Measurements from ENCODE around the gene NUP42.

Gene NUP42

DNA sequence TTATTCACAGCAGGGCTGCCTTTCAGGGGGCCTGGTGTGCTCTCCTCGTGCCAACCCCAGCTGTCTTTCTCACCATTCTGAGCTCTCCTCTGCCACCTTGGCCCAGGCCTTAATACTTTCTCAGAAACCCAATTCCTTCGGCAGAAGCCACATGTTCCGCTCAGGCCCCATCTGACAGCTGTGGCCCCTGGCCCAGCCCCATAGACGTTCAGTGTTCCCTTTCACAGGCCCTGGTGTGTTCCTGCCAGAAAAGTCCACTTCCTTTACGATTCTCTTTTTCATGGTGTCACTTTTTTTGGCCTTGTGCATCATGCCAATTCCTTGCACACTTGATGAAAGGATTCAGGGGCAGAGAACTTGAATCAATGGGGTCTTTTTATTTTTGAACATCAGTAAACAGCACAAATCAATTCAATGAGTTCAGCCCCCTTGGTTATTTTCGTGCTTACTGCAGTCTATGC lies 48.8 kb downstream of the NUP42 start:
- no peak overlapping the region for H3K27ac Mint-ChIP-seq
- no peaks in the 10 kb centered on the region for H3K36me3 Mint-ChIP-seq (ENCODE audit: low read depth)
- no peak overlapping the region for H3K4me3 Mint-ChIP-seq
- H3K9me3 Mint-ChIP-seq: no peaks in the 10 kb centered on the region
- H3K4me1 Mint-ChIP-seq (ENCODE audit: low read depth): no peaks in the 10 kb centered on the region
- peaks cover 4% of the 10 kb centered on the region for H3K27me3 Mint-ChIP-seq
- intact Hi-C loops (cut with micrococcal nuclease): no loop called here

DNA sequence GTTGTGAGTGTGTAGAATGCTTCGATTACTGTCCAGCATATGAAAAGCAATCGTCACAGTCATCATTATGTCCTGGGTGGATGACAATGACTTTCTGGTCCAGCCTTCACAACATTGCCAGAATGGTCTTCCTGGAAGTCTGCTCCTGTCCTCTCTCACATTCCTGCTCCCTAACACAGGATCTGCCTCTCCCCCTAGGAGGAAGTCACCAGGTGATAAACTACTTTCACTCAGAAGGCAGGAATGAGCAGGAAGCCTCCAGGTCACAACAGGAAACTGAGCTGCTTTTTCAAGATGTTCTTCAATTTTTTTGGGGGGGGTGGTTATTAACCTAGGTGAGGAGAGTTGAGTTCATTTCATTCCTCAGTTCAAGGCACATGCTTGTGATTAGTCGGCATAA lies 51.1 kb downstream of the NUP42 start:
- Mint-ChIP-seq H3K27ac (no peak overlapping the region), H3K4me1 (ENCODE audit: low read depth) (no peaks in the 10 kb centered on the region), H3K36me3 (ENCODE audit: low read depth) (no peaks in the 10 kb centered on the region), H3K9me3 (no peaks in the 10 kb centered on the region), H3K4me3 (no peak overlapping the region), H3K27me3 (peaks cover 1% of the 10 kb centered on the region)
- intact Hi-C loops (cut with micrococcal nuclease): no loop called here

DNA sequence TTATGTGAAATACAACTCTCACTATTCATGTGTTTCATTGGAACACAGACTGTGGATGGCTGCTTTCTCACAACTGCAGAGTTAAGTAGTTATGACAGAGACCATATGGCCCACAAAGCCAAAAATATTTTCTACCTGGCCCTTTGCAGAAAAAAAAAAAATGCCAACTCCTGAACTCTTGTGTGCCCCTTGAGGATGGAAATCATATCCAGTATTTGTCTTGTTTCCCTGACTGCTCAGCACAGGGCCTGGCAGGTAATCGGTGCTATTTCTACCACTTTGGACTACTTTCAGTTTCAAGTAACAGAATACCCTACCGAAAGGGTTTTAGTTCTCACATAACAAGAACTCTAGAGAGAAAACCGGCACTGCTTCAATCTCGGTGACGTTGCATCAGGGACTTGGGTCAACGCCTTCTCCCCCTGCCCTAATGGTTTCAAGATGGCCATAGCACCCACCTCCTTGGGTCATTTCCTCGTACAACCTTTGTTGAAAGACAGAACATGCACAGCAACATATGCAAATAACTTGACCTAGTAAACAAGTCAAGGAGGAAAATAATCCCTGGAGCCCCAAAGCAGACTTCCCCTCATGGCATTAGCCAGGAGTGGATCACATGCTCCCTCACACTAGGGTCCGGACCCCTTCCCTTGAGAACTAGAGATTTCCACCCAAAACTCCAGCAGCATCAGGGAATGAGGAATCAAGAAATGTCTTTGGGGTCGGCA lies 52.9 kb downstream of the NUP42 start:
- Mint-ChIP-seq H3K9me3 (no peaks in the 10 kb centered on the region), H3K36me3 (ENCODE audit: low read depth) (no peaks in the 10 kb centered on the region), H3K4me1 (ENCODE audit: low read depth) (no peaks in the 10 kb centered on the region), H3K4me3 (no peak overlapping the region), H3K27ac (no peak overlapping the region), H3K27me3 (no peaks in the 10 kb centered on the region)
- intact Hi-C loops (cut with micrococcal nuclease): no loop called here

DNA sequence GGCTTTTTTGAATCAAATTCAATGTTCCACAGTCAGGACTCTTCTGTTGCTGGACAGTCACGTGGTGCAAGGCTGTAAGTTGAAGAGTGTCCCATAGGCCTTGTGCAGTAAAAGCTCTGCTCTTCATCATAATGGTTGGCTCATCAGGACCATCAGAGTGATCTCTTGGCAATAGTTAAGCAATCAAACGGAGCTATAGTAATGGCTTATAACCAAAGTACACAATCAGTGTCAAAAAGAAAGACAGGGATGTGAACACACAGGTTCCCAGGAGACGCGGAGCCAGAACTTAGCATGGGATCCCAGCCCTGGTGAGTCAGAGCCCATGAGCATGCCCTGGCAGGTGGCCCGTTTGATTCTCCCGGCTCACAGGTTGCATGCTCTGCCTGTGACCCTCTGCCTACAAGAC lies 54.0 kb downstream of the NUP42 start:
- no peaks in the 10 kb centered on the region for H3K27me3 Mint-ChIP-seq
- intact Hi-C loops (cut with micrococcal nuclease): no loop called here
- H3K4me1 Mint-ChIP-seq (ENCODE audit: low read depth): no peaks in the 10 kb centered on the region
- H3K27ac Mint-ChIP-seq: no peak overlapping the region
- H3K9me3 Mint-ChIP-seq: no peaks in the 10 kb centered on the region
- H3K4me3 Mint-ChIP-seq: no peak overlapping the region
- no peaks in the 10 kb centered on the region for H3K36me3 Mint-ChIP-seq (ENCODE audit: low read depth)

DNA sequence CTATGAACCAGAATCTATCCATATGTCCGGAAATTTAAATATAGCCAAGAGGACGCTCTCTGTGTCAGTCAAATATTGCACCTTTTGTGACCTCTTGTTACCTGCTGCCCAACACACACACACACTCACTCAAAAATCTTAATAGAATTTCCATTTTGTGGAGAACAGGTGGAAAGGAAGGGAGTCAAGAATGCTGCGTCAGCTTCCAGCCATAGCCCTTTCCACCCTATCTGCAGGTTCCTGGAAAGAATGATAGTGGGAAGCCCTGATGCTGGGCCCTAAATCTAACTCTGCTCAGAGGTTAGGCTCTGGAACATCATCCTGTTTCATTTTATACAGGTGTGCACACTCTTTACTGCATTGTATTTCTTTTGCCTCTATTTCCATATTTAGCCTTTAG lies 55.2 kb downstream of the NUP42 start:
- H3K27me3 Mint-ChIP-seq: no peaks in the 10 kb centered on the region
- no peak overlapping the region for H3K27ac Mint-ChIP-seq
- no peaks in the 10 kb centered on the region for H3K4me1 Mint-ChIP-seq (ENCODE audit: low read depth)
- H3K4me3 Mint-ChIP-seq: no peak overlapping the region
- no peaks in the 10 kb centered on the region for H3K36me3 Mint-ChIP-seq (ENCODE audit: low read depth)
- H3K9me3 Mint-ChIP-seq: no peaks in the 10 kb centered on the region
- intact Hi-C loops (cut with micrococcal nuclease): no loop called here

DNA sequence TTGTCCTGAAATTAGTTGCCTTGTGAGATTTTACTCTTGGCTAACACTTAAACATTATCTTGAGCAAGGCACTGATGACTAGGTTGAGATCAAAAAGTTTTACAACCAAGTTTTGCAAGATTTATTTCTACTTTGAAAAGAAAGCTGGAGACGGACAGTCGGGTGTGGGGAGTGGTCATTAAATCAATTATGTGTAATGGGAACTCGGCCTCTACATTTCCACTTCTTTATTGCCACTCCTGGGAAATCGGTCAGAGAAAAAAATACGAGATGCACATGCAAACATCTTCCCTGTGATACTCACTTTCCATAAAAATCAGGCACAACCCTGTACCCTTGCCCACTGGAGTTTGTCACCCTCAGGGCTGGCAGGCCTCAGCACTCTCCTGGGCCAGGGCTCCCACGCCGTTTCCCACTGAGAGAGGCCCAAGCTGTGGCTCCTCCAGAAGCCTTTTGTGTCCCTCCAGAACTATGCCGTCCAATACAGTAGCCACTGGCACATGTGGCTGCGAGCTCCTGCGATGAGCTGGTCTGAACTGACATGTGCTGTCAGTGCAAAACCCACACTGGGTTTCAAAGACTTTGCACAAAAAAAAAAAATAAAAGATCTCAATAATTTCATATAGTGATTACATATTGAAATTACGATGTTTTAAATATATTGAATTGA lies 57.3 kb downstream of the NUP42 start:
- no peaks in the 10 kb centered on the region for H3K9me3 Mint-ChIP-seq
- H3K27me3 Mint-ChIP-seq: peaks cover 4% of the 10 kb centered on the region
- peaks cover 12% of the 10 kb centered on the region for H3K4me1 Mint-ChIP-seq (ENCODE audit: low read depth)
- no peak overlapping the region for H3K27ac Mint-ChIP-seq
- intact Hi-C loops (cut with micrococcal nuclease): no loop called here
- H3K36me3 Mint-ChIP-seq (ENCODE audit: low read depth): no peaks in the 10 kb centered on the region
- no peak overlapping the region for H3K4me3 Mint-ChIP-seq

DNA sequence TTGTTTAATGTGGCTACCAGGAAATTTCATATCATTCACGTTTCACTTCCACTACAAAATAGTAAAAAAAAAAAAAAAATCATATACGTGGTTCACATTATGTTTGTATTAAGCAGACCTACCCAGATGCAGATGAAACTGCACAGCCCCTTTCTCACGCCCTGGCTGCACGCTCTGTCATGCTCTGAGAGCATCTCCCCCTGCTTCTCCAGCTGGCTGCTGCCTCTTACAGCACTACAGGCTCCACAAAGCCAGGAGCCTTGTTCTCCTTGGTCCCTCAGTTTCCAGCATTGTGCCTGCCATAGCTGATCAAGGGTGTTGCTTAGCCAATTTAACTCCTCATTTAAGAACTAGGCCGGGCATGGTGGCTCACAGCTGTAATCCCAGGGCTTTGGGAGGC lies 57.9 kb downstream of the NUP42 start:
- intact Hi-C loops (cut with micrococcal nuclease): no loop called here

DNA sequence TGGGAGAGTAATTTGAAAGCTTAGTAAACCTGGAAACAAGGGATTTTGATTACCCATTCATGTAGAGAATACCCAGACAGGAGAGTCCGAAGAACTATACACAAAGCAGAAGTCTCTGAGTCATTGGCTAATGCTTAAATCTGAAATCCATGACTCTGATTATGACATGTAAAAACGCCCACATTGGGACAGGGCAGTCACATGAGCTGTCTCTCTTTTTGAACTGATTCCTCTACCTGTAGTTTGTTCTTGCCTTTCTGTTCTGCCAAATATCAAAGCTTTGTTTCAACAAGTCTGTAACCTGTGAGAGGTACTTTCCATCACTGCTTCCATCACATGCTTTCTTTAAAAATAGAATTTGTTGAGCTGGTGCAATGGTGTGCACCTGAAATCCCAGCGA lies 60.5 kb downstream of the NUP42 start:
- no peak overlapping the region for H3K27ac Mint-ChIP-seq
- H3K36me3 Mint-ChIP-seq (ENCODE audit: low read depth): no peaks in the 10 kb centered on the region
- peaks cover 5% of the 10 kb centered on the region for H3K27me3 Mint-ChIP-seq
- H3K9me3 Mint-ChIP-seq: no peaks in the 10 kb centered on the region
- intact Hi-C loops (cut with micrococcal nuclease): no loop called here
- H3K4me1 Mint-ChIP-seq (ENCODE audit: low read depth): peaks cover 32% of the 10 kb centered on the region
- no peak overlapping the region for H3K4me3 Mint-ChIP-seq

More for the DNA sequence above, 57.9 kb downstream of the NUP42 start:
- Mint-ChIP-seq H3K9me3 (no peaks in the 10 kb centered on the region), H3K27me3 (peaks cover 5% of the 10 kb centered on the region), H3K4me3 (no peak overlapping the region), H3K36me3 (ENCODE audit: low read depth) (no peaks in the 10 kb centered on the region), H3K27ac (no peak overlapping the region), H3K4me1 (ENCODE audit: low read depth) (peaks cover 15% of the 10 kb centered on the region)

DNA sequence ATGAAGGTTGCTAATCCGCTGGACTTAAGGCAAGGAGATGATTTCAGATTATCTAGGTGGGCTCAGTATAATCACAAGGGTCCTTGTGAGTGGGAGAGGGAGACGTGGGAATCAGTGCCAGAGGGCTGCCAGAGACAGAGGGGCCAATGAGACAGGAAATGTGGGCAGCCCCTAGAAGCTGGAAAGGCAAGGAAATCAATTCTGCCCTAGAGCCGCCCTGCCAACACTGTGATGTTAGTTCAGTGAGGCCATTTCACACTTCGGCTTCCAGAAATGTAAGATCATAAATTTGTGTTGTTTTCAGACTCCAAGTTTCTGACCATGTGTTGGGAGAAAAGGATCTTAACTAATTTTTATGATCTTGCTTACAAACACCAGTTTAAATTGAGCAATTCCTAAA lies 61.1 kb downstream of the NUP42 start:
- no peak overlapping the region for H3K4me3 Mint-ChIP-seq
- no peak overlapping the region for H3K27ac Mint-ChIP-seq
- no peaks in the 10 kb centered on the region for H3K9me3 Mint-ChIP-seq
- intact Hi-C loops (cut with micrococcal nuclease): no loop called here
- H3K27me3 Mint-ChIP-seq: peaks cover 5% of the 10 kb centered on the region
- peaks cover 38% of the 10 kb centered on the region for H3K4me1 Mint-ChIP-seq (ENCODE audit: low read depth)
- no peaks in the 10 kb centered on the region for H3K36me3 Mint-ChIP-seq (ENCODE audit: low read depth)

DNA sequence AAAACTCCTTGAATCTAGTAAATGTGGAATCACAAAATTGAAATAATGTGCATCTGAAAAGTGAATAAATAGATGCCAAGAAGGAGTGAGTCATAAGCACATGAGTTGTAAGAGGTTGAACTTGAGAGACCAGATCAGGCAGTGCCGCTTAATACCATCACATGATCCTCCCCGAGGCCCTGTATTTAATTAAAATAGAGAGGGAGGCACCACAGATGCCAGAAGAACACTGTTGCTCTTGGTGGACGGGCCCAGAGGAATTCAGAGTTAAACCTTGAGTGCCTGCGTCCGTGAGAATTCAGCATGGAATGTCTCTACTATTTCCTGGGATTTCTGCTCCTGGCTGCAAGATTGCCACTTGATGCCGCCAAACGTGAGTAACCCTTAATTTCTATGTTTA lies 64.7 kb downstream of the NUP42 start, which contains the start of gene GPNMB:
Gene GPNMB (plus strand): TSS at position 221 of the 400 bp plus-strand sequence. CDS start 83 bp downstream, at position 304.
- peak within 1 kb of the TSS; percentile 82 for H3K4me3 Mint-ChIP-seq
- H3K27ac Mint-ChIP-seq: peak within 1 kb of the TSS; percentile 95
- H3K36me3 Mint-ChIP-seq (ENCODE audit: low read depth): peaks cover 11% of the 10 kb centered on the region
- intact Hi-C loops (cut with micrococcal nuclease): loop anchor here (5.0 kb wide), 2 partner anchors 39 to 64 kb away; partner anchors contain the start of gene NUP42
- H3K9me3 Mint-ChIP-seq: peaks cover 2% of the 10 kb centered on the region
- peaks cover 48% of the 10 kb centered on the region for H3K4me1 Mint-ChIP-seq (ENCODE audit: low read depth)
- H3K27me3 Mint-ChIP-seq: peaks cover 7% of the 10 kb centered on the region

DNA sequence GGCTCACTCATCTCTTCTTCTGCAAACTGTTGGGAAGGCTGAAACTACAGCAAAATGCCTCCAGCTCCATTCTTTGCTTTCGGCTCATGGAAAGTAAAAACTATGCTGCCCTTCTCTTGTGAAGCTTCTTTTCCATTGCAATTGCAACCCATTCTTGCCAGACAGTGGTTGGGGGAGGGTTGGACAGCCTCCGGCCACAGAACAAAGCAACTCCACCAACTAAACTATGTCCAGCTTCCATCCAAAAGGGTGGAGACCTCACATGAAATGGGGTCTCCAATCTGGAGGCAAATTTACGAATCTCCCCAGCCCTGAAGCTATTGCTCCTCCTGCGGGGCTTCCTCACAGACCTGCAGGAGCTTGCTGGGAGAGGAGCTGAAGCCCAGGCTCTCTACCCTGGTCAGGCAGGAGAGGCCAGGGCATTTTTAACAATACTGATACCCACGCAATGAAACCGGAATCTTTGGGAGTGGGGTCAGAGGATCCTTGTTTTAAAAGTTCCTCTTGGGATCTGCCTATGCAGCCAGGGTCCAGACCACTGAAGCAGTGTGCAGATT lies 65.3 kb downstream of the NUP42 start:
- Mint-ChIP-seq H3K27ac (peak overlapping the region; percentile 95), H3K4me3 (peak overlapping the region; percentile 82), H3K36me3 (ENCODE audit: low read depth) (peaks cover 17% of the 10 kb centered on the region), H3K9me3 (peaks cover 8% of the 10 kb centered on the region), H3K4me1 (ENCODE audit: low read depth) (peaks cover 48% of the 10 kb centered on the region), H3K27me3 (peaks cover 11% of the 10 kb centered on the region)
- intact Hi-C loops (cut with micrococcal nuclease): loop anchor here (5.0 kb wide), 2 partner anchors 40 to 65 kb away; partner anchors contain the start of gene NUP42

DNA sequence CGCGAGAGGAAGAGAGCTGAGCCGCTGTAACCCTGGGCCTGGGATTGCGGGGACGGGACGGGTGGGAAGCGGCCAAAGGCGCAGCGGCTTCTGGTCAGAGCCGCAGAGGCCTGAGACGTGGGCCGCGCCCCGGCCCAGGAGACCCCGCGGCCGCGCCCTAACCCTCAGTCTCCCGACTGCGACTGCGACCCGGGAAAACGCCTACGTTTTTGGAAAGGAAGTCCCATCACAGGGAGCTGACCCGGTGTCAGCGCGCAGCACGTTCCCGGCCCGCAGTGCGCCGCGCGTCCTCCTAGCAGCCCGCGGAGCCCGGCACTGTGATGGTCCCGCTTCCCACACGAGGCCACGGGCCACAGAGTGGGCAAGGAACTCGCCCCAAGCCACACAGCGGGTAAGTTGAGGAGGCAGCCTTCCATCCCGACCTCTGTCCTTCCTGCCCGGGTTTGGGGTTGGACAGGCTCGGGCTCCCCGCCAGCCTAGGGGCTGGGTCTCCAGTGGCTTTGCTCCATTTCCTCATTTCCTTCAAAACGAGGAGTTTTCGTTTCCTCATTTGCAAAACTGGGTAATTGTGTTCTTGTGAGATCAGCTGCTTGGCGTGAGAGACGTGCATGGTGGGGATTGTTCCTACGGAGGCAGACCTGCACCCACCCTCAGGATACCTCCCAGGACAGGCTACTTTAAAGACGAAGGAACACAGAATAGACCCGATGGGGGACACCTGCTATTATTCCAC lies 65.9 kb downstream of the NUP42 start:
- Mint-ChIP-seq H3K27me3 (peaks cover 11% of the 10 kb centered on the region), H3K27ac (peak overlapping the region; percentile 95), H3K36me3 (ENCODE audit: low read depth) (peaks cover 24% of the 10 kb centered on the region), H3K4me1 (ENCODE audit: low read depth) (peaks cover 42% of the 10 kb centered on the region), H3K4me3 (peak overlapping the region; percentile 82), H3K9me3 (peaks cover 9% of the 10 kb centered on the region)
- intact Hi-C loops (cut with micrococcal nuclease): loop anchor here (5.0 kb wide), 2 partner anchors 40 to 65 kb away; partner anchors contain the start of gene NUP42

DNA sequence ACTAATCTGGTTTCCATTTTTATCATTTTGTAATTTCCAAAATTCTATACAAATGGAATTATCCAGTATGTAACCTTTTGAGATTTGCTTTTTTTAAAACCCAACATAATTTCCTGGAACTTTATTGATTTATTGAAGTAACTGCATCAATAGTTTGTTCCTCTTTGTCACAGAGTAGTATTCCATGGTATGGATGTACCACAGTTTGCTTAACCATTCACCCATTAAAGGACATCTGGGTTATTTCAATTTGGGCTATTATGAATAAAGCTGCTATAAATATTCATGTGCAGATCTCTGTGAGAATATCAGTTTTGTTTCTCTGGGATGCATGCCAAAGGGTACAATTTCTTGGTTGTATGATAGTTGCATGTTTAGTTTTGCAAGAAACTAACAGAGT lies 67.6 kb downstream of the NUP42 start:
- Mint-ChIP-seq H3K27ac (no peak overlapping the region), H3K9me3 (peaks cover 9% of the 10 kb centered on the region), H3K4me1 (ENCODE audit: low read depth) (peaks cover 33% of the 10 kb centered on the region), H3K27me3 (peaks cover 10% of the 10 kb centered on the region), H3K36me3 (ENCODE audit: low read depth) (peaks cover 35% of the 10 kb centered on the region), H3K4me3 (no peak overlapping the region)
- intact Hi-C loops (cut with micrococcal nuclease): loop anchor here (5.0 kb wide), 2 partner anchors 42 to 67 kb away; partner anchors contain the start of gene NUP42

Measured in dendritic cell treated with granulocyte-macrophage colony-stimulating factor and Interleukin-4, amounts not matched to agents 40 ng/mL and 50 ng/mL, for 4 days (primary cell).